CD14-positive monocyte (primary cell): ENCODE measurements around the gene TRIM48. TPM values are rescaled to one million over a fixed set of nuclear protein-coding genes. Genes with fewer than 3 reads are reported as not detected.
"Not testable (repeated sequence)": the region's sequence is repeated elsewhere in the genome, so short reads cannot be mapped to it uniquely, and the experiment has no call there.

ENCODE experiments used
- DNase-seq, 3 donors: peaks; one replicate each; pipeline ENCODE4 v3.0.0-alpha.2; 2011 to 2022
- H2AFZ ChIP-seq: 2 replicates; pipeline ENCODE4 v1.6.0; 2012; ENCODE audit warnings: mild to moderate bottlenecking, low read depth, low read length, inconsistent platforms; ENCODE audit not compliant: insufficient read depth, poor library complexity, severe bottlenecking
- H3K27ac ChIP-seq, 2 donors: 1 replicate in 1 of 2; 2 replicates in 1 of 2; pipeline ENCODE4 v1.5.1; 2012 to 2013; ENCODE audit warnings: low read length in 2 of 2, control low read depth in 1 of 2, inconsistent platforms in 1 of 2, low read depth in 1 of 2, mild to moderate bottlenecking in 1 of 2
- H3K27me3 ChIP-seq, 2 donors: one replicate each; pipeline versions ENCODE4 v1.6.0 to v1.6.1; 2011 to 2013; ENCODE audit warnings: low read length in 2 of 2; ENCODE audit not compliant: control insufficient read depth in 2 of 2, insufficient read depth in 2 of 2
- H3K36me3 ChIP-seq, 2 donors: replicated peaks in 1 of 2; 1 replicate in 1 of 2; 2 replicates in 1 of 2; pipeline versions ENCODE4 v1.5.1 to v1.6.1; 2012 to 2013; ENCODE audit warnings: low read length in 2 of 2, control low read depth in 1 of 2, inconsistent platforms in 1 of 2, mild to moderate bottlenecking in 1 of 2; ENCODE audit not compliant: insufficient read depth in 2 of 2, control insufficient read depth in 1 of 2
- H3K4me1 ChIP-seq, 2 donors: 1 replicate in 1 of 2; 2 replicates in 1 of 2; pipeline versions ENCODE4 v1.5.1 to v1.6.1; 2012 to 2013; ENCODE audit warnings: low read length in 2 of 2, control low read depth in 1 of 2, inconsistent platforms in 1 of 2, mild to moderate bottlenecking in 1 of 2, moderate library complexity in 1 of 2; ENCODE audit not compliant: insufficient read depth in 2 of 2, control insufficient read depth in 1 of 2
- H3K4me2 ChIP-seq: replicated peaks from 2 replicates; pipeline ENCODE3; 2012; ENCODE audit warnings: low read length, moderate library complexity, mild to moderate bottlenecking; ENCODE audit not compliant: poor library complexity, severe bottlenecking; ENCODE audit errors: extremely low read depth
- H3K4me3 ChIP-seq, 3 experiments: fragments of 200-600 bp in 1 of 3; sonication (generic) in 1 of 3; replicated peaks in 1 of 3; 1 replicate in 2 of 3; 2 replicates in 1 of 3; pipeline ENCODE4 v1.5.1; 2011 to 2013; ENCODE audit warnings: low read length in 3 of 3, mild to moderate bottlenecking in 3 of 3, control low read depth in 2 of 3, low read depth in 2 of 3, inconsistent platforms in 1 of 3, moderate library complexity in 1 of 3
- H3K79me2 ChIP-seq: 2 replicates; pipeline ENCODE4 v1.6.0; 2012; ENCODE audit warnings: mild to moderate bottlenecking, control low read depth, inconsistent platforms, low read length, moderate library complexity; ENCODE audit not compliant: insufficient read depth
- H3K9ac ChIP-seq: 2 replicates; pipeline ENCODE4 v1.6.0; 2017; ENCODE audit warnings: low read length, mild to moderate bottlenecking; ENCODE audit not compliant: insufficient read depth, poor library complexity, severe bottlenecking
- H3K9me3 ChIP-seq, 2 donors: replicated peaks in 1 of 2; 1 replicate in 1 of 2; 2 replicates in 1 of 2; pipeline versions ENCODE4 v1.5.1 to v1.6.1; 2012 to 2013; ENCODE audit warnings: low read length in 2 of 2, control low read depth in 1 of 2; ENCODE audit not compliant: control insufficient read depth in 1 of 2, insufficient read depth in 1 of 2
- H4K20me1 ChIP-seq: 2 replicates; pipeline ENCODE4 v1.6.0; 2012; ENCODE audit warnings: mild to moderate bottlenecking, low read length, control low read depth, moderate library complexity; ENCODE audit not compliant: insufficient read depth
- H3K27ac Mint-ChIP-seq, 7 donors: one replicate each; pipeline ENCODE4 v1.8.0; 2020; ENCODE audit warnings: mild to moderate bottlenecking in 7 of 7, mixed read lengths in 7 of 7, moderate library complexity in 6 of 7, inconsistent platforms in 2 of 7
- H3K27me3 Mint-ChIP-seq, 3 donors: one replicate each; pipeline ENCODE4 v1.8.0; 2021 to 2022; ENCODE audit warnings: low read depth in 3 of 3, mild to moderate bottlenecking in 3 of 3, mixed read lengths in 3 of 3, moderate library complexity in 3 of 3, inconsistent platforms in 1 of 3
- H3K36me3 Mint-ChIP-seq, 2 donors: one replicate each; pipeline ENCODE4 v1.8.0; 2020; ENCODE audit warnings: mixed read lengths in 2 of 2, inconsistent platforms in 1 of 2, mild to moderate bottlenecking in 1 of 2
- H3K4me1 Mint-ChIP-seq: one replicate; pipeline ENCODE4 v1.8.0; 2020; ENCODE audit warnings: mild to moderate bottlenecking, mixed read lengths
- H3K4me3 Mint-ChIP-seq, 2 donors: one replicate each; pipeline ENCODE4 v1.8.0; 2020; ENCODE audit warnings: mild to moderate bottlenecking in 2 of 2, mixed read lengths in 2 of 2, moderate library complexity in 1 of 2
- H3K9me3 Mint-ChIP-seq, 7 donors: one replicate each; pipeline ENCODE4 v1.8.0; 2020 to 2022; ENCODE audit warnings: mixed read lengths in 7 of 7, mild to moderate bottlenecking in 6 of 7, moderate library complexity in 6 of 7, inconsistent platforms in 2 of 7
- CTCF ChIP-seq: fragments of 200-600 bp; IDR thresholded peaks from one replicate; pipeline ENCODE4 v1.8.0; 2022; ENCODE audit warnings: antibody characterized with exemption, mild to moderate bottlenecking
- WGBS: methylation state at CpG from one replicate; pipeline ENCODE4 v1.1.5; 2013; ENCODE audit warnings: missing lambda C conversion rate; ENCODE audit not compliant: insufficient coverage; 5-methylcytosine and 5-hydroxymethylcytosine counted together
- intact Hi-C, 2 donors: fragments of 100-400 bp; cut with micrococcal nuclease; formaldehyde crosslinking; loops; one replicate each; pipeline versions ENCODE4 v1.15.0 to v1.15.1; 2023
- polyA minus RNA-seq: library from RNA; depleted of rRNA, polyadenylated mRNA; stranded (reverse); fragments of >200 nt; gene quantifications from 2 replicates; pipeline ENCODE4 v1.2.3, GENCODE V29; 2012
- polyA plus RNA-seq, 3 donors: library from polyadenylated mRNA; depleted of rRNA in 1 of 3; unstranded in 2 of 3; stranded (reverse) in 1 of 3; fragments of 300-500 nt in 2 of 3; fragments of >200 nt in 1 of 3; fragmentation: Illumina TruSeq in 2 of 3; gene quantifications; 1 replicate in 2 of 3; 2 replicates in 1 of 3; pipeline ENCODE4 v1.2.3, GENCODE V29; 2012 to 2021
- total RNA-seq, 12 experiments: library from RNA in 1 of 12; stranded (reverse) in 1 of 12; fragments of 120-200 nt in 1 of 12; gene quantifications; one replicate each; pipeline ENCODE4 v1.2.4 and lab custom pipeline; 2013 to 2026; ENCODE audit warnings: mixed read lengths in 6 of 12, inconsistent platforms in 1 of 12

The TRIM48 gene
- not detected for total RNA-seq (2013)
- not detected for polyA plus RNA-seq
- not detected in 2 replicates for polyA minus RNA-seq
- 0 to 0.30 (median 0) reads per million in 11 experiments for total RNA-seq (lab: John Stamatoyannopoulos, UW)

DNA sequence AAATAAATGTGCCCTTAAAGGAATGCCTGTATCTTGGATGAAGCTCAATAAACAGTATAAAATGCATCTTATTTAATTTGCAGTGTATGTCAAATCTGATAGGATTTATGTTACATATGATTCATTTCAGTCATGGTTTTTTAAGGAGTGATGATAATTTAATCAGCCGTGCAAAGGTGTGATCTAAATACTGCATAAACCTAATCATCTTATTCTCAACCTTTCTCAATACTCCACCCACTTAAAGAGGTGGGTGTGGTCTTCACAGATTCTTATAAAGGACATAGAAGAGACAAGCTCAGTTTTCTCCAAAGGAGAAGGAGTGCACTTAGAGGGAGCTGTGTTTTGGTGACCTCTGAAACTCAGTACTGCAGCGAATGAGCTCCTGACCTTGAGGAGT lies at the start of gene TRIM48:
Gene TRIM48 (plus strand): TSS at position 301 of the 400 bp plus-strand sequence. CDS start 113 bp downstream, outside the sequence.
- H3K9me3 ChIP-seq, intact Hi-C loops, H4K20me1 ChIP-seq, H3K4me1 Mint-ChIP-seq, DNase-seq, H3K27ac ChIP-seq, H2AFZ ChIP-seq, H3K36me3 Mint-ChIP-seq, H3K27ac Mint-ChIP-seq, H3K36me3 ChIP-seq, H3K4me1 ChIP-seq, H3K4me2 ChIP-seq, H3K4me3 Mint-ChIP-seq, H3K79me2 ChIP-seq, H3K27me3 ChIP-seq, H3K9ac ChIP-seq, H3K27me3 Mint-ChIP-seq, H3K4me3 ChIP-seq: not testable (repeated sequence)
- WGBS = 80% methylated on average over 1 of the region's 2 CpGs
- H3K9me3 Mint-ChIP-seq = peaks cover 1 to 17% (median 5%) of the 10 kb centered on the region in 7 donors

- H3K27ac ChIP-seq, H3K27me3 ChIP-seq, H3K36me3 ChIP-seq, H3K4me3 ChIP-seq, H3K27ac Mint-ChIP-seq, H3K27me3 Mint-ChIP-seq, H3K9ac ChIP-seq, H3K36me3 Mint-ChIP-seq, H3K4me3 Mint-ChIP-seq, H3K4me2 ChIP-seq, DNase-seq, H3K79me2 ChIP-seq, H2AFZ ChIP-seq, intact Hi-C loops, H3K4me1 ChIP-seq, H3K4me1 Mint-ChIP-seq, H4K20me1 ChIP-seq: not testable (repeated sequence)
- WGBS = 78% methylated on average over 5 of the region's 5 CpGs
- peaks cover 13 to 22% of the 10 kb centered on the region in 2 donors for H3K9me3 ChIP-seq
- peaks cover 5 to 32% (median 14%) of the 10 kb centered on the region in 7 donors for H3K9me3 Mint-ChIP-seq
These were observed 23.6 kb upstream of the TRIM48 start for GRCh38 chr11:55238316-55238715.

DNA sequence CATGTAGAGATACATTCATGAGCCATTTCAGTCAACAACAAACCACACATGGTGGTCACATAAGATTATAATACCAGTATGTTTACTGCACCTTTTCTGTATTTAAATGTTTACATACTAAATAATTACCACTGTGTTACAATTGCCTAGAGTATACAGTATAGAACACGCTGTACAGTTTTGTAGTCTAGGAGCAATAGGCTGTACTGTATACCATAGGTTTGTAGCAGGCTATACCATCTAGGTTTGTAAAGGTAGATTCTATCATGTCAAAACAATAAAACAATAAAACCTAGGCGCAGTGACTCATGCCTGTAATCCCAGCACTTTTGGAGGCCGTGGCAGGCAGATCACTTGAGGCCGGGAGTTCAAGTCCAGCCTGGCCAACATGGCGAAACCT lies 1.1 kb downstream of the TRIM48 start:
- Histone ChIP-seq H2AFZ (no peak overlapping the region), H3K4me3 (no peak overlapping the region), H3K4me2 (no peak overlapping the region), H3K27ac (no peak overlapping the region), H3K9ac (no peak overlapping the region), H4K20me1 (no peaks in the 10 kb centered on the region), H3K79me2 (no peaks in the 10 kb centered on the region), H3K36me3 (no peaks in the 10 kb centered on the region), H3K4me1 (no peaks in the 10 kb centered on the region), H3K27me3 (no peaks in the 10 kb centered on the region), H3K9me3 (peaks cover 4 to 6% of the 10 kb centered on the region in 2 donors)
- WGBS = 100% methylated on average over 2 of the region's 5 CpGs
- Mint-ChIP-seq H3K4me3 (no peak overlapping the region), H3K36me3 (no peaks in the 10 kb centered on the region), H3K9me3 (peaks cover 1 to 17% (median 5%) of the 10 kb centered on the region in 7 donors), H3K27me3 (no peaks in the 10 kb centered on the region), H3K4me1 (no peaks in the 10 kb centered on the region), H3K27ac (no peak overlapping the region)
- TF ChIP-seq CTCF = no peak
- intact Hi-C loops = no loop called here
- no peak for DNase-seq
